ENCODE results near the gene ITGB5. TPM values are rescaled to one million over a fixed set of nuclear protein-coding genes. Genes with fewer than 3 reads are reported as not detected.

The ITGB5 gene
- total RNA-seq, 1 donor from 2014 or later = 501 TPM

DNA sequence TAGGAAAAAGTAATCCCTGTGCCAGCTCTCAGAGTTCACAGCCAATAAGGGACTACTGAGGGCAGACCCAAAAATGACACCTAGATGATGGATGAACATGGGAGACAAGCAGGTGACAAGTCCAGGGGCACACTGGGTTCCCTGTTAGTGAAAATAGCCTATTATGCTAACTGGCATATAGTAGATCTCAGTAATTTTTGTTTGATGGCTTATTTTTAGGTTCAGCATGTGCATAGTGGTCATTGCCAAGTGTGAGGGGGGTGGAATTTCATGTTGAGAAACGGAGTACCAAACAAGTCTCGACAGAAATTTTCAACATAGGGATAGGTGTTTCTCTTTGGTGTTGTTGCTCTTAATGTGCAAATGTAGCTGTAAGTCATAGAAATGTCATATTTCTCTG, 6.4 kb upstream of the ITGB5 start:
- no peaks in the 10 kb centered on the region for H3K9me3 Mint-ChIP-seq (ENCODE audit: low read depth)
- TF ChIP-seq, protein P1, sequence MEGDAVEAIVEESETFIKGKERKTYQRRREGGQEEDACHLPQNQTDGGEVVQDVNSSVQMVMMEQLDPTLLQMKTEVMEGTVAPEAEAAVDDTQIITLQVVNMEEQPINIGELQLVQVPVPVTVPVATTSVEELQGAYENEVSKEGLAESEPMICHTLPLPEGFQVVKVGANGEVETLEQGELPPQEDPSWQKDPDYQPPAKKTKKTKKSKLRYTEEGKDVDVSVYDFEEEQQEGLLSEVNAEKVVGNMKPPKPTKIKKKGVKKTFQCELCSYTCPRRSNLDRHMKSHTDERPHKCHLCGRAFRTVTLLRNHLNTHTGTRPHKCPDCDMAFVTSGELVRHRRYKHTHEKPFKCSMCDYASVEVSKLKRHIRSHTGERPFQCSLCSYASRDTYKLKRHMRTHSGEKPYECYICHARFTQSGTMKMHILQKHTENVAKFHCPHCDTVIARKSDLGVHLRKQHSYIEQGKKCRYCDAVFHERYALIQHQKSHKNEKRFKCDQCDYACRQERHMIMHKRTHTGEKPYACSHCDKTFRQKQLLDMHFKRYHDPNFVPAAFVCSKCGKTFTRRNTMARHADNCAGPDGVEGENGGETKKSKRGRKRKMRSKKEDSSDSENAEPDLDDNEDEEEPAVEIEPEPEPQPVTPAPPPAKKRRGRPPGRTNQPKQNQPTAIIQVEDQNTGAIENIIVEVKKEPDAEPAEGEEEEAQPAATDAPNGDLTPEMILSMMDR (IDR thresholded peaks at IDR 0.05) = no peak
- H3K4me3 Mint-ChIP-seq (ENCODE audit: unreplicated experiment) = no peak overlapping the region
- no peak for DNase-seq (ENCODE audit: low spot score)
- H3K4me1 Mint-ChIP-seq (ENCODE audit: low read depth) = peaks cover 4% of the 10 kb centered on the region
- no peaks in the 10 kb centered on the region for H3K27me3 Mint-ChIP-seq (ENCODE audit: low read depth)
- no peak overlapping the region for H3K27ac Mint-ChIP-seq (ENCODE audit: unreplicated experiment)
- H3K36me3 Mint-ChIP-seq (ENCODE audit: low read depth) = no peaks in the 10 kb centered on the region

DNA sequence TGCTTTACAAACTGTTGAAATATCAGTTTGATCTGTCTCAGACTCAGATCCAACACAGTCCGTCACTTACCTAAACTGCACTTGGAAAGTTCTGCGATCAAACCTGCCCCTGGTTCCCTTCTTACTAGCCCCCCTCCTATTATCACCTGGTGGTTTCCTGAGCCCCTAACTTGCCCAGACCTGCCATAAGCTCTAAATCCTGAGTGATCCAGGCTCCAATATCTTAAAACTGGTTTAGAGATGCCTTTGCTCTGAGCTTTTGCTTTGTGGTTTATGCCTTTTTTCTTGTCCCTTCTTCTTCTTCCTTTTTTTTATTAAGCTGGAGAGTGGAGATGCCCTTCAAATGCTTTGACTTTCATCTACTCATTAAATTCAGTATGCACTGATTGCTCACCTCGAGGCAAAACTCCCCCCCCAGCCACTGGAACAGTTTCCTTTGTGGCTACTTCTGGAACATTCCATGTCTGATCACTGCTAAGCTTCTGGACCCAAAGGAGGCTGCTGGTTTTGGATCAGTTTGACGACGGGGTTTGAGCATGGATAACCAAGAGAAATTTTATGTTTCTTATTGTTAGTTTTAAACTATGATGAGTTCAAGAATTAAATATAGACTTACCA, 3.5 kb upstream of the ITGB5 start:
- Mint-ChIP-seq H3K4me1 (ENCODE audit: low read depth) (peaks cover 7% of the 10 kb centered on the region), H3K4me3 (ENCODE audit: unreplicated experiment) (no peak overlapping the region), H3K27me3 (ENCODE audit: low read depth) (no peaks in the 10 kb centered on the region), H3K36me3 (ENCODE audit: low read depth) (no peaks in the 10 kb centered on the region), H3K9me3 (ENCODE audit: low read depth) (no peaks in the 10 kb centered on the region), H3K27ac (ENCODE audit: unreplicated experiment) (no peak overlapping the region)
- DNase-seq (ENCODE audit: low spot score) = no peak
- TF ChIP-seq, protein P1 (IDR thresholded peaks at IDR 0.05) = no peak

DNA sequence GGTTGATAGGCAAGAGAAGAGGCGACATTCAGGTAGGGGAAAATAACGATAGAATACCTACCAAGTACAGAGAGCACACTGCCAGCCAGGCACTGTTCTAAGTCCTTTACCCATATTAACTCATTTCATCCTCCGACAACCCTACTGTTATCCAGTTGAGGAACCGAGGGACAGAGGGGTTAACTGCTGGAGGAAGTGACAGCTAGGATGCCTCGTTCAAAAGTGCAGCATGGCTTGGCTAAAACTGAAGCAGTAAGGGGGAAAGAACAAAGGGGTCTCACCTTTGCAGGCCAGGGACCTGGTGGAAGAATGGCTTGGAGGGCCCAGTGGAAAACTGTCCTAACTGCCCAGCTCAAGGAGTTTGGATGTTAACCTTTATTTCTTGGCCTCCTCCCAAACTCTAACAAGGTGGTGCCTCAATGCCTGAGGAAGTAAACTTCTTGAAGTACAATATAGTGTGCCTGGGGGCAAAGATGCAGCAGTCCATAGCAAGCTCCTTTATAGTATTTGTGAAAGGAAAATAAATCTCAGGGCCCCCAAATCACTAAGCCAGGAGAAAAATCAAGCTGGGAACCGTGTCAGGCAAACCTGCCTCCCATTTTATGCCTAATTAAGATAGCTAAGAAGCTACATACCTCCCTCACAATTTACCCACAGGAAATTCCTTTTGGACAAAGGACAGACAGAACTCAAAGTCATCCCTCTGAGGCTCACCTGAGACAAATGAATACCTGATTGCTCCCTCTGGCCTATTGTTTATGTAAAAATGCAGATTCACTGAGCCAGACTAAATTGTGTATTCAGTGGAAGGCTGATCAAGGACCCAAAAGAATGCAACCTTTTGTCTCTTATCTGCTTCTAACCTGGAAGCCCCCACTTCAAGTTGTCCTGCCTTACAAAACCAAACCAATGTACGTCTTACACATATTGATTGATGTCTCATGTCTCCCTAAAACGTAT, 1.6 kb upstream of the ITGB5 start:
- no peaks in the 10 kb centered on the region for H3K27me3 Mint-ChIP-seq (ENCODE audit: low read depth)
- H3K4me1 Mint-ChIP-seq (ENCODE audit: low read depth) = peaks cover 24% of the 10 kb centered on the region
- H3K4me3 Mint-ChIP-seq (ENCODE audit: unreplicated experiment) = peak overlapping the region; percentile 66
- TF ChIP-seq, protein P1 (IDR thresholded peaks at IDR 0.05) = no peak
- H3K36me3 Mint-ChIP-seq (ENCODE audit: low read depth) = no peaks in the 10 kb centered on the region
- no peak for DNase-seq (ENCODE audit: low spot score)
- no peak overlapping the region for H3K27ac Mint-ChIP-seq (ENCODE audit: unreplicated experiment)
- H3K9me3 Mint-ChIP-seq (ENCODE audit: low read depth) = no peaks in the 10 kb centered on the region

DNA sequence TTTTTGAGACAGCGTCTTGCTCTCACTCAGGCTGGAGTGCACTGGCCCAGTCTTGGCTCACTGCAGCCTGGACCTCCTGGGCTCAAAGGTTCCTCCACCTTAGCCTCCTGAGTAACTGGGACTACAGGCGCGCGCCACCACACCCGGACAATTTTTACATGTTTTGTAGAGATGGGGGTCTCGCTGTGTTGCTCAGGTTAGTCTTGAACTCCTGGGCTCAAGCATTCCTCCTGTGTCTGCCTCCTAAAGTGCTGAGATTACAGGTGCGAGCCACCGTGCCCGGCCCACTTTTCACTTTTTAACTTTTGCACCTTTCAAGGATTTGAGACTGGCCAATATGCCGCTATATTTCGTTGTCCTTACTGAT, 750 bp upstream of the ITGB5 start:
- DNase-seq (ENCODE audit: low spot score) = no peak
- Mint-ChIP-seq H3K4me3 (ENCODE audit: unreplicated experiment) (peak overlapping the region; percentile 66), H3K9me3 (ENCODE audit: low read depth) (no peaks in the 10 kb centered on the region), H3K27me3 (ENCODE audit: low read depth) (no peaks in the 10 kb centered on the region), H3K4me1 (ENCODE audit: low read depth) (peaks cover 33% of the 10 kb centered on the region), H3K36me3 (ENCODE audit: low read depth) (peaks cover 2% of the 10 kb centered on the region), H3K27ac (ENCODE audit: unreplicated experiment) (peak overlapping the region; percentile 12)
- TF ChIP-seq, protein P1 (IDR thresholded peaks at IDR 0.05) = no peak

DNA sequence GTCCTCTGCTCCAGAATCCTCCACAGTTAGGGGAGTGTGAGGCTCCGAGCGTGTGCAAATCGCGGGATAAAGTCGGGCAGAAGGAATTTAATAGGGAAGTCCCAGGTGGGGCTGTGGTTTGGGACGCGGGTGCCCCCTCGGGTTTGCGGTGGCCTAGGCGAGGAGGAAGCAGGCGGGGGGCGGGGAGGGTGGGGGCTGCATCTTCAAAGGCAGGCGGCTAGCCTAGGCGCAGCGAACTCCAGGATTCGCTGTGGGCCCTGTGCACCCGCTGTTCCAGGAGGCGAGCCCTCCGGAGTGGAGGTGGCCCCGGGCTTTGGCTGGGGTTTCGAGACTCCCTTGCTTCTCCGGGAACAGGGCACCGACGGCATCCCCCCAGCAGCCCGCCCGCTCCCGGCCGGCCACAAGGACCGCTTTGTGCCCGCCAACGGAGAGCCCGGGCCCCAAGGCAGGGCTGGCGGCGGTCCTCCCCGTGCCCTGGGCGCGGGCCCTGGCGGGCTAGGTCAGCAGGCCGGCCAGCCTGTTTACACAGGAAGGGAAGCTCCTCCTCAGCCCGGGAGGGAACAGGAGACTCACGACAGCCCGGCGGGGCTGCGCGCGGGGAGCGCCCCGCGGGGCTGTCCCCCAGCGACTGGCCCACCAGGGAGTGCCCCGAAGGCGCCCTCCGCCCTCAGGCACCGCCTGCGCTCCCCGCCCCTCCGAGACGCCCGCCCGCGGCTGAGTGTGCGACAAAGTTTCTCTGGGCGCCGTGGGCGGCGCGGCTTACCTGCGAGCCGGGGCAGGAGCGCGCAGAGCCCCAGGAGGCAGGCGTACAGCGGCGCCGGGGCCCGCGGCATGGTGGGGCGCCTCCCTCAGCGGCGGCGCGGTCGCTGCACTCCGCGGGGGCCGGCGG, 753 bp downstream of the ITGB5 start:
- peaks cover 45% of the 10 kb centered on the region for H3K4me1 Mint-ChIP-seq (ENCODE audit: low read depth)
- peak overlapping the region; percentile 87 for H3K4me3 Mint-ChIP-seq (ENCODE audit: unreplicated experiment)
- H3K27me3 Mint-ChIP-seq (ENCODE audit: low read depth) = no peaks in the 10 kb centered on the region
- peaks cover 5% of the 10 kb centered on the region for H3K36me3 Mint-ChIP-seq (ENCODE audit: low read depth)
- DNase-seq (ENCODE audit: low spot score) = no peak
- no peaks in the 10 kb centered on the region for H3K9me3 Mint-ChIP-seq (ENCODE audit: low read depth)
- H3K27ac Mint-ChIP-seq (ENCODE audit: unreplicated experiment) = peak overlapping the region; percentile 89
- TF ChIP-seq, protein P1 (IDR thresholded peaks at IDR 0.05) = peak; percentile 28
